Neural progenitor cell (in vitro differentiated cells): ENCODE results near the gene ZBTB37. TPM values are rescaled to one million over a fixed set of nuclear protein-coding genes. Genes with fewer than 3 reads are reported as not detected.
"Not testable (repeated sequence)": the region's sequence is repeated elsewhere in the genome, so short reads cannot be mapped to it uniquely, and the experiment has no call there.

ENCODE experiments used
- DNase-seq: peaks from one replicate; pipeline ENCODE4 v3.0.0-alpha.2; 2016; ENCODE audit warnings: low spot score
- H2AFZ ChIP-seq: fragments of 200-600 bp; sonication (generic); replicated peaks from 2 replicates; pipeline ENCODE4 v1.6.1; 2016; ENCODE audit warnings: antibody characterized with exemption
- H3F3A ChIP-seq: fragments of 200-600 bp; sonication (generic); 2 replicates; pipeline ENCODE4 v1.6.1; 2016; ENCODE audit warnings: antibody characterized with exemption, low read depth
- H3K27ac ChIP-seq: fragments of 200-600 bp; sonication (generic); 2 replicates; pipeline ENCODE4 v1.5.1; 2016; ENCODE audit warnings: mild to moderate bottlenecking
- H3K27me3 ChIP-seq: fragments of 200-600 bp; sonication (generic); 2 replicates; pipeline ENCODE4 v1.6.1; 2016; ENCODE audit warnings: mild to moderate bottlenecking, moderate library complexity
- H3K36me3 ChIP-seq: fragments of 200-600 bp; sonication (generic); 2 replicates; pipeline ENCODE4 v1.5.1; 2016
- H3K4me1 ChIP-seq: fragments of 200-600 bp; sonication (generic); 2 replicates; pipeline ENCODE4 v1.6.1; 2016; ENCODE audit warnings: mixed run types
- H3K4me2 ChIP-seq: fragments of 200-600 bp; sonication (generic); 2 replicates; pipeline ENCODE4 v1.6.1; 2016
- H3K4me3 ChIP-seq: fragments of 200-600 bp; sonication (generic); 2 replicates; pipeline ENCODE4 v1.5.1; 2016
- H3K79me2 ChIP-seq: fragments of 200-600 bp; sonication (generic); 2 replicates; pipeline ENCODE4 v1.6.1; 2016; ENCODE audit warnings: low read depth
- H3K9ac ChIP-seq: fragments of 200-600 bp; sonication (generic); 2 replicates; pipeline ENCODE4 v1.6.1; 2016
- H3K9me3 ChIP-seq: fragments of 200-600 bp; sonication (generic); 2 replicates; pipeline ENCODE4 v1.5.1; 2016; ENCODE audit warnings: low read depth
- H4K20me1 ChIP-seq: fragments of 200-600 bp; sonication (generic); 2 replicates; pipeline ENCODE4 v1.6.1; 2016; ENCODE audit warnings: low read depth
- H3K27ac Mint-ChIP-seq: 3 replicates; pipeline ENCODE4 v1.8.0; 2021; ENCODE audit warnings: mixed read lengths
- H3K27me3 Mint-ChIP-seq: 2 replicates; pipeline ENCODE4 v1.8.0; 2022; ENCODE audit warnings: low read depth, mild to moderate bottlenecking, inconsistent platforms, moderate library complexity, mixed read lengths; ENCODE audit not compliant: insufficient read depth
- H3K36me3 Mint-ChIP-seq: 3 replicates; pipeline ENCODE4 v1.8.0; 2021; ENCODE audit warnings: mixed read lengths
- H3K4me1 Mint-ChIP-seq: 3 replicates; pipeline ENCODE4 v1.8.0; 2021; ENCODE audit warnings: mixed read lengths
- H3K4me3 Mint-ChIP-seq: 3 replicates; pipeline ENCODE4 v1.8.0; 2021; ENCODE audit warnings: mild to moderate bottlenecking, moderate library complexity, mixed read lengths
- H3K9me3 Mint-ChIP-seq: 3 replicates; pipeline ENCODE4 v1.8.0; 2020; ENCODE audit warnings: mixed read lengths
- EZH2 ChIP-seq: fragments of 200-600 bp; sonication (generic); IDR thresholded peaks from 2 replicates; pipeline ENCODE4 v1.6.1; 2017; ENCODE audit warnings: antibody characterized with exemption, mild to moderate bottlenecking, moderate library complexity
- EZH2phosphoT487 ChIP-seq: fragments of 200-600 bp; sonication (generic); IDR thresholded peaks from 2 replicates; pipeline ENCODE4 v1.6.1; 2017; ENCODE audit warnings: antibody characterized with exemption
- total RNA-seq: library from RNA; depleted of rRNA; stranded (reverse); fragments of >200 nt; gene quantifications from 2 replicates; pipeline ENCODE4 v1.2.3, GENCODE V29; 2015; ENCODE audit warnings: low replicate concordance
- TF ChIP-seq, protein P1 (sequence below): fragments of 200-600 bp; sonication (generic); IDR thresholded peaks from 2 replicates; pipeline ENCODE4 v1.5.1; 2017; ENCODE audit warnings: antibody characterized with exemption, mild to moderate bottlenecking

The ZBTB37 gene
- total RNA-seq, 1 donor from 2014 or later: 19.4 TPM

DNA sequence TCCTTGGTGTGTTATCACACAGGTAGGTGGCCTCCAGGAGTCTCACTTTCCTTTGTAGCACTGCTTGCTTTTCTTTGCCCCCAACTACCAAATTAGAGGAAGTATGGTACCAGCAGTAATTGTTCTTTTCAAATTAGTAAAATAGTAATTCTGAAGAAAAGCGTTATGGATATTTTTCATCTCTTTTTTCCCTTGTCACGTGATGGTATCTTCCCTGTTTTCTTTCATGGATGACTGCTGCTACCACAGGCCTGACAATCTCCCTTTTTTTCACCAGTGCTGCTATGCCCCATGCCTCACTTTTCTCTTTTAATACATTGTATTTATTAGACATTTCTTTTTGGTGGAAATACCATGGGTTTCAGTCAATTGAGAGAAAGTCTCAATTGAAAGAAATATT lies 3.3 kb downstream of the ZBTB37 start:
- Histone ChIP-seq H3K36me3 (peaks cover 5% of the 10 kb centered on the region), H4K20me1 (peaks cover 11% of the 10 kb centered on the region), H3K27me3 (no peaks in the 10 kb centered on the region), H3K79me2 (peaks cover 58% of the 10 kb centered on the region), H3K4me1 (peaks cover 8% of the 10 kb centered on the region), H3K9me3 (no peaks in the 10 kb centered on the region), H3K27ac (no peak overlapping the region), H2AFZ (no peak overlapping the region), H3K4me3 (no peak overlapping the region), H3F3A (peaks cover 22% of the 10 kb centered on the region), H3K4me2 (no peak overlapping the region), H3K9ac (no peak overlapping the region)
- Mint-ChIP-seq H3K4me3 (no peak overlapping the region), H3K4me1 (peaks cover 21% of the 10 kb centered on the region), H3K27ac (no peak overlapping the region), H3K9me3 (no peaks in the 10 kb centered on the region), H3K36me3 (peaks cover 27% of the 10 kb centered on the region), H3K27me3 (no peaks in the 10 kb centered on the region)
- no peak for TF ChIP-seq EZH2phosphoT487
- no peak for DNase-seq

DNA sequence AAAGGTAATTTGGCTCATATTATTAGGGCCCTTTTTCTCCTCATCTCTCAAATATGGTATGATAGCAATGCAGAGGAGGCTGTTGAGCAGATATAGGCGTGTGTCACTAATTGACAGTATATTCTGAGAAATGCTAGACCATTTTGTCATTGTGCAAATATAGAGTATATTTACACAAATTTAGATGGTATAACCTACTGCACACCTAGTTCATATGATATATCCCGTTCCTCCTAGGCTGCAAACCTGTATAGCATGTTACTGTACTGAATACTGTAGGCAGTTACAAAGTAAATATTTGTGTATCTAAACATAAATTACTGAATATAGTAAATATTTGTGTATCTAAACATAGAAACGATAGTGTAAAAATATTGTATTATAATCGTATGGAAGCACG lies 8.6 kb downstream of the ZBTB37 start:
- no peak overlapping the region for H3K4me3 Mint-ChIP-seq
- no peak overlapping the region for H3K27ac ChIP-seq
- no peaks in the 10 kb centered on the region for H3K27me3 ChIP-seq
- no peak for DNase-seq
- H3K9me3 ChIP-seq: no peaks in the 10 kb centered on the region
- no peak overlapping the region for H3K9ac ChIP-seq
- H4K20me1 ChIP-seq: no peaks in the 10 kb centered on the region
- peaks cover 23% of the 10 kb centered on the region for H3K36me3 Mint-ChIP-seq
- no peak overlapping the region for H3K27ac Mint-ChIP-seq
- H3K4me2 ChIP-seq: no peak overlapping the region
- H3K4me1 ChIP-seq: no peaks in the 10 kb centered on the region
- H3K36me3 ChIP-seq: no peaks in the 10 kb centered on the region
- TF ChIP-seq, protein P1, sequence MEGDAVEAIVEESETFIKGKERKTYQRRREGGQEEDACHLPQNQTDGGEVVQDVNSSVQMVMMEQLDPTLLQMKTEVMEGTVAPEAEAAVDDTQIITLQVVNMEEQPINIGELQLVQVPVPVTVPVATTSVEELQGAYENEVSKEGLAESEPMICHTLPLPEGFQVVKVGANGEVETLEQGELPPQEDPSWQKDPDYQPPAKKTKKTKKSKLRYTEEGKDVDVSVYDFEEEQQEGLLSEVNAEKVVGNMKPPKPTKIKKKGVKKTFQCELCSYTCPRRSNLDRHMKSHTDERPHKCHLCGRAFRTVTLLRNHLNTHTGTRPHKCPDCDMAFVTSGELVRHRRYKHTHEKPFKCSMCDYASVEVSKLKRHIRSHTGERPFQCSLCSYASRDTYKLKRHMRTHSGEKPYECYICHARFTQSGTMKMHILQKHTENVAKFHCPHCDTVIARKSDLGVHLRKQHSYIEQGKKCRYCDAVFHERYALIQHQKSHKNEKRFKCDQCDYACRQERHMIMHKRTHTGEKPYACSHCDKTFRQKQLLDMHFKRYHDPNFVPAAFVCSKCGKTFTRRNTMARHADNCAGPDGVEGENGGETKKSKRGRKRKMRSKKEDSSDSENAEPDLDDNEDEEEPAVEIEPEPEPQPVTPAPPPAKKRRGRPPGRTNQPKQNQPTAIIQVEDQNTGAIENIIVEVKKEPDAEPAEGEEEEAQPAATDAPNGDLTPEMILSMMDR: no peak
- TF ChIP-seq EZH2: no peak
- TF ChIP-seq EZH2phosphoT487: no peak
- no peak overlapping the region for H3K4me3 ChIP-seq
- H3K4me1 Mint-ChIP-seq: peaks cover 7% of the 10 kb centered on the region
- H3K79me2 ChIP-seq: peaks cover 16% of the 10 kb centered on the region
- no peak overlapping the region for H2AFZ ChIP-seq
- H3K9me3 Mint-ChIP-seq: no peaks in the 10 kb centered on the region
- no peaks in the 10 kb centered on the region for H3F3A ChIP-seq
- H3K27me3 Mint-ChIP-seq: no peaks in the 10 kb centered on the region

DNA sequence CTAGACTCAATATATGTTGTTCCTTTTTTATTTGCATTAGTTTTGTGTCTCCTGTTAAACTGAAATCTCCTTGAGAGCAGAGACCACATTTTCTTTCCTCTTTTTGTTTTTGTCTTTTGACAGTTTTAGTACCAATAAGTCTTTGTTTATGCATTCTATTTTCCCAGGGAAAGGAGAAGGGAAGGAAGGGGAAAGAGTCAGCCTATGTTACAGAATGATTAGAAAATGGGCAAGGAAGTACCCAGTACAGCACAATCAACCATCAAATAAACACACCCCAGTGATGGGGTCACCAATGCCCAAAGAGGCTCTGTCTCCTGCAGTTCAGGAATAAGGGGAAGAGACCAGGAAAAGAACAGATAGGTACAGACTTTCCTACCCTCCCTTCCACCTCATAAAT lies 10.1 kb downstream of the ZBTB37 start:
- H3K27ac ChIP-seq: no peak overlapping the region
- TF ChIP-seq EZH2 (no peak), EZH2phosphoT487 (no peak)
- TF ChIP-seq, protein P1: no peak
- peaks cover 2% of the 10 kb centered on the region for H3K4me1 Mint-ChIP-seq
- no peak overlapping the region for H3K4me3 Mint-ChIP-seq
- no peaks in the 10 kb centered on the region for H3K36me3 ChIP-seq
- no peak overlapping the region for H3K9ac ChIP-seq
- no peak overlapping the region for H3K27ac Mint-ChIP-seq
- no peaks in the 10 kb centered on the region for H3F3A ChIP-seq
- no peak overlapping the region for H3K4me3 ChIP-seq
- H3K27me3 ChIP-seq: no peaks in the 10 kb centered on the region
- no peaks in the 10 kb centered on the region for H3K27me3 Mint-ChIP-seq
- H4K20me1 ChIP-seq: no peaks in the 10 kb centered on the region
- no peaks in the 10 kb centered on the region for H3K9me3 ChIP-seq
- no peak for DNase-seq
- peaks cover 19% of the 10 kb centered on the region for H3K36me3 Mint-ChIP-seq
- no peak overlapping the region for H2AFZ ChIP-seq
- no peaks in the 10 kb centered on the region for H3K9me3 Mint-ChIP-seq
- no peak overlapping the region for H3K4me2 ChIP-seq
- no peaks in the 10 kb centered on the region for H3K4me1 ChIP-seq
- peaks cover 2% of the 10 kb centered on the region for H3K79me2 ChIP-seq

DNA sequence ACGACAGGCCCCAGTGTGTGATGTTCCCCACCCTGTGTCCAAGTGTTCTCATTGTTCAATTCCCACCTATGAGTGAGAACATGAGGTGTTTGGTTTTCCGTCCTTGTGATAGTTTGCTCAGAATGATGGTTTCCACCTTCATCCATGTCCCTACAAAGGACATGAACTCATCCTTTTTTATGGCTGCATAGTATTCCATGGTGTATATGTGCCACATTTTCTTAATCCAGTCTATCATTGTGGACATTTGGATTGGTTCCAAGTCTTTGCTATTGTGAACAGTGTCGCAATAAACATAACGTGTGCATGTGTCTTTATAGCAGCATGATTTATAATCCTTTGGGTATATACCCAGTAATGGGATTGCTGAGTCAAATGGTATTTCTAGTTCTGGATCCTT lies 12.9 kb downstream of the ZBTB37 start:
- not testable (repeated sequence) for H3K27ac Mint-ChIP-seq, H3K4me1 ChIP-seq, H3K27ac ChIP-seq, H3K4me3 ChIP-seq, H3K4me1 Mint-ChIP-seq, H3K4me3 Mint-ChIP-seq, H3K36me3 ChIP-seq, H3F3A ChIP-seq, DNase-seq, H3K4me2 ChIP-seq, H3K9me3 ChIP-seq, H3K9me3 Mint-ChIP-seq, H3K9ac ChIP-seq, H4K20me1 ChIP-seq, H2AFZ ChIP-seq, H3K27me3 Mint-ChIP-seq, H3K27me3 ChIP-seq, H3K79me2 ChIP-seq
- peaks cover 14% of the 10 kb centered on the region for H3K36me3 Mint-ChIP-seq
